Glomerular visceral epithelial cell (primary cell): ENCODE measurements around the gene NFATC2.
"Not testable (repeated sequence)": the region's sequence is repeated elsewhere in the genome, so short reads cannot be mapped to it uniquely, and the experiment has no call there.

Source experiments
- DNase-seq: peaks from one replicate; pipeline ENCODE4 v3.0.0-alpha.2; 2016; ENCODE audit errors: extremely low spot score

Gene NFATC2

DNA sequence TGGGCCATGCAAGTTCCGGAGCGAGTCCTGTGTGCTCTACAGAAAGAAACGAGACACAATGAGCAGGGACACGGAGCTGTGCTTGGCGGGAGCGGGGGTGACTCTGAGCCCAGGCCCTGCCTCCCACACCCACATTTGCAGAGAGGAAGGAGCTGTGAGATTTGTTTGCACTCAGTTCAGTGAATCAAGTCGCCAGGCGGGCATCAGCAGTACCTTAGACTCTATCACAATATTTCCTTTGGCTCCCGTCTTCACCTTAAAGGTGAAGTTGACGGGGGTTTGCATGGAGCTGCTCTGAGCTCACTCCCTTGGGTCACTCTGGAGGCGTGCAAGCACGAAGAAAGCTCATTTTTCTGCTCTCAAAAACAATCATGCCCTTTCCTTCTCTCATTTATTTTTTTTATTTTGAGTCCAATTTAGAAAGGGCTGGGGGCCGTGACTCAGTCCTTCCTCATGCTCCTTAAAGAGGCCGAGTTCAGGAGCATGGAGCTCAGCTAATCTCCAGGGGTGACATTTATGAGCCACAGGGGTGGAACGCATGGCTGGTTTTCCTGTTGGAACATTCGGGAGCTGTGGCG is 188.2 kb downstream of the NFATC2 start:
- peak; percentile 74 for DNase-seq

DNA sequence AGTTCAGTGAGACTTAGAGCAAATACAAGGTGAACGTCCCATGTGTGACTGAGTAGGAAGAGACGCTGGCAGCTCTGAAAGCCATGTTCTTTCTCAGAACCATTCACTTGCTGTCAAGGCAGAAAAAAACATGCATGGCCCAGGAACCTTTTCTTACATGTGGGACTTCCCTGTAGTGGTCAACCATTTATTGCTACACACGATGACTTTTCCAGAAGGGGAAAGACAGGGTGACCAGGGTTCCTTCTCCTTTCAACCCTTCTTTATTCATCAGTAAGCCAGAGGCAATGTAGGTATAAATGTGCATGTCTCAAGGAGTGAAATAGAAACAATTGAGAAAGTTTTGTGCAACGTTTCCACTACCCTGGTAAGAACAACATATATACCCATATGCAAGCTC is 189.0 kb downstream of the NFATC2 start:
- DNase-seq = no peak

DNA sequence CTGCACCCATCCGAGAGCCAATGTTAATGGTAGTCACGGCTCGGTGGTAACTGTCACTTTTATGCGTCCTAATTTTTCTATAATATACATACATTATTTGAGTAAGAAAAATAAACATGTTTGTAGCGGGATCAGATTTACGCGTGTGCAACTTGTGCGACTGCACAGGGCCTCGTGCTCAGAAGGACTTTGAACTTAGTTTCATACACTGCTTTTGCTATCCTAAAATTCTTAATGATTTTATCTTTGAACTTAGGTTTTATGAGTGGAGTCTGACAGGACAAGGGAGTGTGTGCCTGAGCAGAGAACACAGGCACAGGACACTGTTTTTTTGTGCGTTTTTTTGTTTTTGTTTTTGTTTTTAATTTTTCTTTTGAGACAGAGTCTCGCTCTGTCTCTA is 189.7 kb downstream of the NFATC2 start:
- no peak for DNase-seq

DNA sequence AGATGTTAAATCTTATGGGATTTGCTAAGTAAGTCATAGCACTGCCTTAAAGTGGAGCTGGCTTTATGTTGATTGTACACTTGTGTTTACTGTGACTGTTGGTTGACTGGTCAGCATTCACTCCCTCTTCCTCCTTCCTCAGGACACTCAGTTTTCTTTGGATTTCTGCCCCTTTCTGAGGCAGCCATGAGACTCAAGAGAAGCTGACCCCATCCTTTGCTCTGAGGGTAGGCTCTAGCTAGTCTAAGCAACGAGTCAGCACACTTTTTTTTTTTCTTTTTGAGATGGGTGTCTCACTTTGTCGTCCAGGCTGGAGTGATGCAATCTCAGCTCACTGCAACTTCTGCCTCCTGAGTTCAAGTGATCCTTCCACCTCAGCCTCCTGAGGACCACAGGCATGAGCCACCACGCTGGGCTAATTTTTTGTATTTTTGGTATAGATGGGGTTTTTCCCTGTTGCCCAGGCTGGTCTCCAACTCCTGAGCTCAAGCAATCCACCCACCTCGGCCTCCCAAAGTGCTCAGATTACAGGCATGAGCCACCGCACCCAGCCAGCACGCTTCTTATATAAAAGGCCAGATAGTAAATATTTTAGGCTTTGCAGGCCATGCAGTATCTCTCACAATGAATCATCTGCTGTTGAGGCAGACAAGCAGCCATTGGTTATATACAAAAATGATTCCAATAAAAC is 191.4 kb downstream of the NFATC2 start:
- no peak for DNase-seq

DNA sequence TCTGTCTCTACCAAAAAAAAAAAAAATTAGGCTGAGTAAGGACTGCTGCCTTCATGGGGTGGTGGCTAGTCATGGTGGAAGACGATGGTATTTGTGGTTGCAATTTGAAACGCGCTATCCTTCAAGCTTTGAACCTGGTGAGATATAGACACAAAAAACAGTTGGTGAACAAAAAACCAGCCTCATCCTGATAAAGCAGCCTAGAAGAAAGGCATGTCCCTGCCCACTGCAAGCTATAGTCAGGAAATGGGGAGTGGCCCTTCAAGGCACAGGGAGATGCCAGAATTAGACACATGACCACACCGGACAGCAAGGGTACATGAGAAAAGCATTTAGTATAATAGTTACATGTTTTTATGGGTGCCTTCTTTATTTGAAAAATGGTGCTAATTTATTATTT is 193.6 kb downstream of the NFATC2 start:
- DNase-seq = no peak

DNA sequence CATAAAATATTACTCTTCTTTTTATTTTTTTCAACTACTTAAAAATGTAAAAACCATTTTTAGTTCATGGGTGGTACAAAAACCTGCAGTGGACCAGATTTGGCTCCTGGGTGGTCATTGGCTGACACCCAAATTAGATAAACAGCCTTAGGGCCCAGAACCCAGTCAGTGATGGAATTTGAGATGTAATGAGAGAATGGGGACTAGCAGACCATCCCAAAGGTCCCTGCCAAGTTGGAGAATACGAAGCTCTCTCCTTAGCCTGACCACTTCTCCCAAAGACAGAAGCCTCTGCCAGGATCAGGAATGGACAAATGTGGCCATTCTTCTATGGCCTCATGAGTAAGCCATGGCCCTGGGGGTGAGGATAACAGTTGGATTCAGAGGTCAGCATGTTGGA is 194.7 kb downstream of the NFATC2 start:
- DNase-seq = no peak

DNA sequence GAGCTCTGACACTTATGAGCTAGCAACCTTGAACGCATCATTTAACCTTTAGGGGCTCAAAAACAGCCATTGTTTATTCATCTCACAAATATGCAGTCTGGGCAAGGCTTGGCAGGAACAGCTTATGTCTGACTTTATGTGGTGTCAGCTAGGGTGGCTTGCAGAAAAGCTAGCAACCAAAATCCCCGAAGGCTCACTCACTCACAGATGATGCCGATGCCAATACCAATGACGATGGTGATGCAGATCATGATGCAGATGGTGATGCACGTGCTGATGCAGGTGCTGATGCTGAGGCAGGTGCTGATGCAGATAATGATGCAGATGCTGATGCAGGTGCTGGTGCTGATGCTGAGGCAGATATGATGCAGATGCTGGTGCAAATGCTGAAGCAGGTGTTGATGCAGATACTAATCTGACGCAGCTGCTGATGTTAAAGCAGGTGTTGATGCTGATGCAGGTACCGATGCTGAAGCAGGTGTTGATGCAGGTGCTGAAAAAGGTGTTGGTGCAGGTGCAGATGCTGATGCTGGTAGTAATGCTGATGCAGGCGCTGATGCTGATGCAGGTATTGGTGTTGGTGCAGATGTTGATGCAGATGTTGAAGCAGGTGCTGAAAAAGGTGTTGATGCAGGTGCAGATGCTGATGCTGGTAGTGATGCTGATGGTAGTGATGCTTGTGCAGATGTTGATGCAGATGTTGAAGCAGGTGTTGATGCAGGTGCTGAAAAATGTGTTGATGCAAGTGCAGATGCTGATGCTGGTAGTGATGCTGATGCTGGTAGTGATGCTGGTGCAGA is 195.6 kb downstream of the NFATC2 start:
- peak; percentile 57 for DNase-seq

DNA sequence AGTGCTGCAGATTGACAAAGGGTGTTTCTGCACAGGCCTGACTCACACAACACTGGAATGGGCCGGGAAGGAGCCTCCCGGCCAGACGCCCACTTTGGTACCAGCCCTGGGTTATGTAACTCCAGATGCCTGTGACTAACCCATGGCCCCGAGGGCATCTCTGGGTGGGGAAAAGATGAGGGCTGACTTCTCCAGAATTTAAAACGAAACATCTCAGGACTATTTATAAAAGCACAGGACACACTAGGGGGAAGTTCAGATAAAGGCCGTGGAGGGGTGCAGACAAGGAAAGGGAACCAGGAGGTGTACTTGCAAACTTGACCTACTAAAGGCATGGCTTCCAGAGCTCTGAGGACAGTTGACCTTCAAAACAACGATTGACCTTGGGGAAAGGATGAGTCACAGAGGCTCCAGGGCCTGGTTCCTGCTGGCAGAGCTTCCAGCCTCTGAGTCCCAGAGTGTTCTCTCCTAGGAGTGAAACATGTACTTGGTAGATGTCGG is 196.9 kb downstream of the NFATC2 start:
- DNase-seq = no peak

DNA sequence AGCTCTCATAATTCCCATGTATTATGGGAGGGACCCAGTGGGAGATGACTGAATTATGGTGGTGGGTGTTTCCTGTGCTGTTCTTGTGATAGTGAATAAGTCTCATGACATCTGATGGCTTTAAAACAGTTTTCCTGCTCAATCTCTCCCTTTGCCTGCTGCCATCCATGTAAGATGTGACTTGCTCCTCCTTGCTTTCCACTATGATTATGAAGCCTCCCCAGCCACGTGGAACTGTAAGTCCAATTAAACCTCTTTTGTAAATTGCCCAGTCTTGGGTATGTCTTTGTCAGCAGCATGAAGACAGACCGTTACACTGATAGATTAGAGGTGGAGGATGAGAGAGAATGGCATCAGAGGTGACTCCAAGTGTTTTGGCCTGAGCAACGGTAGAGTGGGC is 198.7 kb downstream of the NFATC2 start:
- DNase-seq = not testable (repeated sequence)

DNA sequence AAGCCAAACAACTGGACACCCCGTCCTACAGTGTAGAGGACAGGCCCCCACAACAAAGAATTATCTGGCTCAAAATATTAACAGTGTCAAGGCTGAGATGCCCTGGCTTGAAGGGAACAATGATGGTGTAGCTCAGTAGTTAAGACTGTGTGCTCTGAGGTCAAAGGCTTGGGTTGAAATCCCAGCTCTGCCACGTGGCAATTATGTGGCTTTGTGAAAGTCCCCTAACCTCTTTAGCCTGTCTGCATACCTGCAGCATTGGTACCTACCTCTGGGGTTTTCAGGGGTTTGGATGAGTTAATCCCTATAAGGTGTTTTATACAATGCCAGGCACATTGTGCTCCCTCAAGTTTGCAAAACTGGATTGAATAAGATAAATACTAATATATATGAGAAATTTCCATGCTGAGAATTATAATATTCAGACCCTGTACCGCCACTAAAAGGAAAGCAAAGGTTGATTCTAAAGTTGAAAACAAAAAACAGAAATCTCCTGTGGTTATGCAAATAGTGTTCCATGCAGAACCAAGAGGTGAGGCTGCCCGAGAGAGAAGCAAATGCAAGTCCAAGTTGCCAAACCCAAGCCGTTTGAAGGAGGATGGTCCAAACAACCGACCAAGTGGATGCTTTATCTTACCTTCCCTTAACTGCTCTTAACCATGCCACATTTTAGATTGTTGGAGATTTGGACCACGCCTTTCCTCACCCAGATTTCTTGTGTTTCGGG is 199.8 kb downstream of the NFATC2 start:
- DNase-seq = no peak

DNA sequence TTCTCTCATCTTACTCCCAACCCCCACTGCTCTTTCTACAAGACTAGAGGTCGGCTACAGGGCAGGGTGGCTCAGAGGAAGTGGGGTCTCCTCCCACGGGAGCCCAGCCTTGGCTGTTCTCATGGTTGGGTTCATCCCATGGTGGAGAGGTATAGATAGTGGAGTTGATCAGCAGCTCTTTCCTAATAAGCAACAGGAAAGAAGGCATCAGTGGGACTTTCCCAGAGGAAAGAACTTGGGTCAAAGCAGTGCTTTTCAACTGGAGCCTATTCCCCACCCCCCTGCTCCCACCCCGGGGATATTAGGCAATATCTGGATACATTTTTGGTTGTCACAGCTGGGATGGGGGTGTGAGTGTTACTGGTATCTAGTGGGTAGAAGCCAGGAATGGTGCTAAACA is 200.9 kb downstream of the NFATC2 start:
- no peak for DNase-seq

DNA sequence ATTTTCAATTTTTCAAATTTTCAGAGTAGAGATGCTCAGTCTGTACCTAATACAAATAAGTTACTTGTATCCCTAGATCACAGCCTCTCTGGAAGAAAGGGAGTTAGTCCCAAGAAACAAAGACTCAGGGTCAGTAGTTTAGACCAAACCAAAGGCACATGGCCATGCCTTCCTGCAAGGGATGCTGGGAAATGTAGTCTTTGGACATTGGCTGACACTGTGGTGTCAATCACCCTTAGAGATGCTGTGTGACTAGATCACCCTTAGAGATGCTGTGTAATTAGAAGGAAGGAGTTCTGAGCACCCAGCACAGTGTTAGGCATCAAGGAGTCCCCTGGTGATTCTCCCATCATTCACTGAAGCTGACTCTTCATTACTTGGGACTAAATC is 202.1 kb downstream of the NFATC2 start:
- no peak for DNase-seq

DNA sequence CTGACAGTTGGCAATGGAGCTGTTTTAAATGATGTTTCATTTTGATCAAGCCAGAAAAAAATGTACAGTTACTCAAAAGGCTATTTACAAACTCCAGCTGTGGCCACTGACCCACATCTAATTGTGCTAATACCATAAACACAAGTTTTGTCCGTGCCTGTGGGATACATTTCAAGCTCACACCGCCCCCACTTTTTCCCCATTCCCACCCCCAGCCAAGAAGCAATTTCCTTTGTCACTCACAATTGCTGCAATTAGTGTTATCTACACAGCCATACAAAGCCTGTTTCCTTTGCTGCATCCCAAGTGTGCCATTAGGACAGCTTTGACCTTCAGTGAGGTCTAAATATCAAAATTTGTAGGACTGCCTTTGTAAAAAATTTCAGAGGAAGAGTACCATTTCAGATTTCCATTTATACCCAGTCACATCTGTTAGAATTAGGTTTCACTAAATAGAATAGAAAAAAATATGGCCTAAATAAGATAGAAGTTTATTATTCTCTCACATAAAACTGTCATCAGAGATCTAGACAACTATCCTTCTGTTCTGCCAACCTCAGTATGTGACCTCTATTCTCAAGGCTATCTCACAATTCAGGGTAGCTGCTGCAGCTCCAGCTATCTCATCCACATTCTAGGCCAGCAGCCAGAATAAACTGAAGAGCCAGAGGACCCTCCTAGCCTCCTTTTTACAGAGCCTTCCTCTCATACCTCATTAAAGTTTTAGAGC is 202.6 kb downstream of the NFATC2 start:
- no peak for DNase-seq

DNA sequence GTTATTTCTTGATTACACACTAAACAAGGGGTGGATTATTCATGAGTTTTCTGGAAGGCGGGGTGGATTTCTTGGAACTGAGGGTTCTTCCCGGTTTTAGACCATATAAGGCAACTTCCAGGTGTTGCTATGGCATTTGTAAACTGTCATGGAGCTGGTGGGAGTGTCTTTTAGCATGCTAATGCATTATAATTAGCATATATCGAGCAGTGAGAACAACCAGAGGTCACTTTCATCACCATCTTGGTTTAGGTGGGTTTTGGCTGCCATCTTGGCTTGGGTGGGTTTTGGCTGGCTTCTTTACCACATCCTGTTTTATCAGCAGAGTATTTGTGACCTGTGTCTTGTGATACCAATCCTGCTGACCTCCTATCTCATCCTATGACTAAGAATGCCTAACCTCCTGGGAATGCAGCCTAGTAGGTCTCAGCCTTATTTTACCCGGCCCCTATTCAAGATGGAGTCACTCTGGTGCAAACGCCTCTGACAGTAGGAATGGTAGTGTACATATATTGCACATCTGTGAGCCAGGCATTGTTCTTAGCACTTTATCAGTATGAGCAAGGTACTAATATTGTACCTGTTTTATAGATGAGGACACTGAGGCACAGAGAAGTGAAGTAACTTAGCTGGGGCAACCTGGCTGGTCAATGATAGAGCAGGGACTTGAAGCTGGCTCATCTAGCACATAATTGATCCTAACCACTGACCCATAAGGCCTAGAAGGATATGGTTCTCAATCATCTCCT is 203.7 kb downstream of the NFATC2 start:
- no peak for DNase-seq

DNA sequence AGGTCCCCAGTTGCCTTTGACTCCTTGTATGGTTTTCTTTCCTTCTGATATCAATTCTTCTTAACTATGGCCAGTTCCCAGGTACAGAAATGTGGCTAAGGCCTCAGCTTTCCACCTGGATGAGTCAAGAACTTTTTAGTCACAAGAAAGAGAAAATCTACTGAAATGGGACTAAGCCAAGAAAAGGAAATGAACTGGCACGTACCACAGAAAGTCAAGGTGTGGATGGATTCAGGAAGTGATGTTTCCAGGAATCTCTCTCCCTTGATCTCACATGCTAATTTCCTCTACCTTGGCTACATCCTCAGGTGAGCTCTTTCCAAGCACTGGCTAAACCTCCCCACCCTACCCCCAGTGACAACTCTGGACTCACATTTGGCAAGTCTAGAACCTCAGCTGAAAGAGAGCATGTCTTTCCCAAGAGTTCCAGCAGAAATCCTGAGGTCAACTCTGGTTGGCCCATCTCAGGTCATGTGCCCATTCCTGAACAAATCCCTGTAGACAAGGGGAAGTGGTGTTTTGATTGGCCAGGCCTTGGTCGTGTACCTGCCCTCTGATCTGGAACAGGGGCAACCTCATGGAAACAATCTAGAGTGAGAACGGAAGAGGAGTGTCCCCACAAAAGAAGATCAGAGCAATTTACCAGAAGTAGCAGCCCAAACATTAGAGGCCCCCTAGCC is 205.3 kb downstream of the NFATC2 start:
- no peak for DNase-seq
